Putamen (tissue), 1 donor: ENCODE results near the gene THOP1.
A peak's percentile ranks its signal among the peaks of the same experiment; 100 is the strongest.
"Not testable (repeated sequence)": the region's sequence is repeated elsewhere in the genome, so short reads cannot be mapped to it uniquely, and the experiment has no call there.

ENCODE experiments used
- DNase-seq: peaks from one replicate; pipeline ENCODE4 v3.0.0-alpha.2; 2016; ENCODE audit warnings: low spot score

THOP1 gene

DNA sequence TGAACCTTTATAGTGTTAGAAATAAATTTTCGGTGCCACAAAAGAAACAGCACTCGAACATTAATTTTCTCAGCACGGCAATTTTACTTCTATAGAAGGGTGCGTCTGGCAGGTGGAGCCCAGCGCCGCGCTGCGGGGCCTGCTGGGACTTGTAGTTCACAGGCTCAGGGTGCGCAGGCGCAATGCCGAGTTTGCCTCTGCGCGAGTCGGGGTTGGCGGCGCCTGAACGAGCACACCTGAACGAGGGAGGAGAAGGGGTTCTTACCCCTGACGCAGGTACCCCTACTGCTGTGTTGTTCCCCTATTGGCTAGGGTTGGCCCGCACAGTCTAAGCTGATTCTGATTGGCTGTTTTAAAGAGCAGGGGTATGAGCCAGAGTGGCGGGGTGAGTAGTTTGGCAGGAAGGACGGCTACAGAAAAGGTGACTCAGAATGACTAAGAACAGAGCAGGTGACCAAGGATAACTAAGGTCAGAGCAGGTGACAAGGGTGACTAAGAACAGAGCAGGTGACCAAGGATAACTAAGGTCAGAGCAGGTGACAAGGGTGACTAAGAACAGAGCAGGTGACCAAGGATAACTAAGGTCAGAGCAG is 32.0 kb downstream of the THOP1 start:
- not testable (repeated sequence) for DNase-seq

GRCh38 chr19:2819540-2820111 is 34.3 kb downstream of the THOP1 start, which contains the start of gene ZNF554:
TSS of gene ZNF554 (plus strand) at chr19:2819868. CDS start at chr19:2820072, 204 bp downstream.
- DNase-seq, result peak; percentile 92

GRCh38 chr19:2820112-2820702 is 34.9 kb downstream of the THOP1 start:
- DNase-seq, result no peak

DNA sequence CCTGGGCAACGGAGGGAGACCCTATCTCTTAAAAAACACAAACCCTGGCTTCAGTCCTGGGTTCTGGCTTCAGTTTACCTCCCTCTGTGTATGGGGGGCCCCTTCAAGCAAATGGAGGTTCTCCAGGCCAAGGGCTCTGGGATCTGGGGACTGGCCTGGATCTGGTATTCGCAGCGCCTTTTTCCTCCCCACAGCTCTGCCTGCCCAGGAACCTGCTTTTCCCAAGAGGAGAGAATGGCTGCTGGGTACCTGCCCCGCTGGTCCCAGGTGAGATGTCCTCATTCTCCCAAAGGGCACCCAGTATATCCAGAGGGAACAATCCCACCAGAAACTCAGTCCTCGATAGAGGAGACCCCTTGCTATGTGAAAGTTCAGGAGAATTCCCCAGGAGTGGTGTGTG is 37.5 kb downstream of the THOP1 start:
- no peak for DNase-seq

DNA sequence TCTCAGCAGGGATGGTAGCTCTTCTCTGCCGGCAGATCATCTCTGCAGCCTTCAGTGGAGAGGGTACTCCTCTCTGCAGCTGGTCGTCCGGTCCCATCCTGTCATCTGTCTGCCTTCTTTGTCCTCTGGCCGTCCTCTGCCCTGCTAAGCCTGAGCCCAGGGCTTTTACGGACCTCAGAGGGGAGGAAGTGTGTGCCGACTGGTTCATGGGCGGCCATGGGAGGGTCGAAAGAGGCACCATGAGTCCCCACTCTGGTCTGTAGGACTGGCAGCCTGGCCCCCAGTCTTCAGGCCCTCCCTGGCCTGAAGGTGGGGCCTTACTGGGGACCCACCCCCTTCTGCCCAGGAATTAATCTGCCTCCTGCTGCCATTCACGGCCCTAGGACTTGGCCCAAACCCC is 38.3 kb downstream of the THOP1 start:
- DNase-seq, result no peak

DNA sequence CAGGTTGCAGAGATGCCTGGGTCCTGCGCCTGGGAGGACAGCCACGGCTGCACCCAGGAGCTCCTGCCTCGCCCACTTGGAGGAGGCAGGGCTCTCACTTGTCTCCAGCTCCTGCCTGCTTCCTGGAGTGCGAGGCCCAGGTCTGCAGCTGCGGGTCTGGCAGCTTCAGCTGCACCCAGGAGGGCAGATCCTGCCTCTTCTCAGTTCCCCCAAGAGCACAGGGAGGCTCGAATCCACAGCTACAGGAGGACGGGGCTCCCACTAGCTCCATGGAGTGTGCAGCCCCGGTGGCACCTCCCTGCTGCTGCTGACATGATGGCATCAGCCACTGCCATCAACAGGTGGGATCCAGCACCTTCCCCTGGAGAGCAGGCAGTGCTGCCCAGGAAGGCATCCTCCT is 38.8 kb downstream of the THOP1 start:
- no peak for DNase-seq

DNA sequence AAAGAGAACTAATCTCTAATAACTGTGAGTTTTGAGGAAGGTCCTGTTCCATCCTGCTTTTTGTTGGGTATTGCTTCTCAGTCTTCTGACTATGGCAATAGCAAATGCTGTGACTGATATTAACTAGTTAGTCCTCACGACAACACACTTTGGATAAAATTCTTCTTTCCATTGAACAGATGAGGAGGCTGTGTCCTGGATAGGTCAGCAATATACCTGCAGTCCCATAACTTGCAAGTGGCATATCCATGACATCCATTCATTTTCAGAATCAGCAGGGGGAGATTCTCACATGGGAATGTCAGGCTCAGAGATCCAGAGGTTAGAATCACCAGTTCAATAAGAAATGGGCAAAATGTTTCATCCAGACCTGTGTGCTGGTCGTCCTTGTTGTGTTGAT is 41.7 kb downstream of the THOP1 start:
- no peak for DNase-seq

- DNase-seq, result no peak
Observed at GRCh38 chr19:2827840-2828489, 42.7 kb downstream of the THOP1 start.

DNA sequence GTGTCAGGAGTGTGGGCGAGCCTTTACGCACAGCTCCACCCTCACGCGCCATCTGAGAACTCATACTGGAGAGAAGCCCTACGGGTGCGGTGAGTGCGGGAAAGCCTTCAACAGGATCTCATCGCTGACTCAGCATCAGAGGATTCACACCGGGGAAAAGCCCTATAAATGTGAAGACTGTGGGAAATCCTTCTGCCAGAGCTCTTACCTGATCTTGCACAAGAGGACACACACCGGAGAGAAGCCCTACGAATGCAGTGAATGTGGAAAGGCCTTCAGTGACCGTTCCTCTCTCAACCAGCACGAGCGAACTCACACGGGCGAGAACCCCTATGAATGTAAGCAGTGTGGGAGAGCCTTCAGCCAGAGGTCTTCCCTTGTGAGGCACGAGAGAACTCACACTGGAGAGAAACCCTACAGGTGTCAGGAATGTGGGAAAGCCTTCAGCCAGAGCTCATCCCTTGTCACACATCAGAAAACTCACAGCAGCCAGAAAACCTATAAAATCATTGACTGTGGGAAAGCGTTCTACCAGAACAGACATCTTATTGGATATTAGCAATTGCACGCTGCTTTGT is 49.1 kb downstream of the THOP1 start:
- no peak for DNase-seq

GRCh38 chr19:2837430-2837829 is 52.1 kb downstream of the THOP1 start:
- no peak for DNase-seq

- DNase-seq, result peak; percentile 99
Observed at GRCh38 chr19:2840794-2841791, 55.8 kb downstream of the THOP1 start, which contains the start of gene ZNF555. TSS of gene ZNF555 (plus strand) at chr19:2841475. CDS start at chr19:2841573, 98 bp downstream.

GRCh38 chr19:2841855-2842574 is 56.7 kb downstream of the THOP1 start:
- no peak for DNase-seq

- DNase-seq, result no peak
Observed at GRCh38 chr19:2845107-2845506, 59.8 kb downstream of the THOP1 start.

DNA sequence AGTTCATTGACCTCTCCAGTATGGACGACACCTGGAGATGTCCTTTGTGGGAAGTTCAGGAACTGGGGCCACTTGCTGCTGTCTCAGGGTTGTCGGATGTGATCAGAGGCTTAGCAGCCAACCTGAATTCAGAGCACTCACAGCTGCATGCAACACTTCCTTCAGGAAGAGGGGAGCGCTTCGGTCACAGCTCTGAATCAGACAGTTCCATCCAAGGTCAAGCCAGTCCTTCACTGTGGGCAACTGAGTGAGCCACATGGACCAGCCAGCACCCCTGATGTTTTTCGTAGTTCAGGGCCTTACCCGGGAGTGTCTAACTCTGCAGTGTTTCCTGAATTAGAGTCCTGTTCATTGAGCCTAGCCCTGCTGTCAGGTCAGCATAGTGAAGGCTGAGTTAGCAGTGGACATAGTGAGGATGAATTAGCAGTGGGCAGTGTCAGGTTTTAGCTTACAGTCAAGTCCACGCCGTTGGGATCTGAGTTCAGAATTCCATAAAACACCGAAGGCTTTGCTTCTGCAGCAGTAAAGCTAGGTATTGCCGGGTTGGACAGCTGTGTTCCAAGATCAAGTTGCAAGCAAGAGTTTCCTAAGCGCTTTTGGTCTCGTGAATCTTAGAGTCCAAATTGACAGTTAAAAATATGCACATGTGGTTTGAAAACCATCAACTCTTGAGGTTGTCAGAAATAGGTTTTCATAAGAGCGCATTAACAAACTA is 61.0 kb downstream of the THOP1 start:
- no peak for DNase-seq

- no peak for DNase-seq
Observed at GRCh38 chr19:2847507-2847906, 62.2 kb downstream of the THOP1 start.

DNA sequence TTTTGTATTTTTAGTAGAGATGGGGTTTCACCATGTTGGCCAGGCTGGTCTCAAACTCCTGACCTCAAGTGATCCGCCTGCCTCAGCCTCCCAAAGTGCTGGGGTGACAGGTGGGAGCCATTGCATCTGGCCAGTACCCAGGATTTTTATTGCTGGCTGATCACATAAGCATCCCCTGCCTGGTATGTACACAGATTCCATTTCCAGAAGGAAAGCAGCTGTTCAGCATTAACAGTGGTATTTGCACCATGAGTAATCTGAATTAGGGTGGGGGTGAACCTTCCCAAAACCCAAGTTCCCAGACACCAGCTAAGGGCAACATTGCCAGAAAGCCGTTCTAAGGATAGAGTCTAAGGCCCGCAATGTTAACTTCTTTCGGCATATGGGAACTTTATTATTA is 63.3 kb downstream of the THOP1 start:
- no peak for DNase-seq

GRCh38 chr19:2850256-2850925 is 65.1 kb downstream of the THOP1 start:
- no peak for DNase-seq

DNA sequence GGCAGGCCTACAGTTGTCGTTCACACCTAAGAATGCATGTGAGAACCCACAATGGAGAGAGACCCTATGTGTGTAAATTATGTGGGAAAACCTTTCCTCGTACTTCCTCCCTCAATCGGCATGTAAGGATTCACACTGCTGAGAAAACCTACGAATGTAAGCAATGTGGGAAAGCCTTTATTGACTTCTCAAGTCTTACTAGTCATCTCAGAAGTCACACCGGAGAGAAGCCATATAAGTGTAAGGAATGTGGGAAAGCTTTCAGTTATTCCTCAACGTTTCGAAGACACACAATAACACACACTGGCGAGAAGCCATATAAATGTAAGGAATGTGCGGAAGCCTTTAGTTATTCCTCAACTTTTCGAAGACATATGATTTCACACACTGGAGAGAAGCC is 67.3 kb downstream of the THOP1 start:
- no peak for DNase-seq

DNA sequence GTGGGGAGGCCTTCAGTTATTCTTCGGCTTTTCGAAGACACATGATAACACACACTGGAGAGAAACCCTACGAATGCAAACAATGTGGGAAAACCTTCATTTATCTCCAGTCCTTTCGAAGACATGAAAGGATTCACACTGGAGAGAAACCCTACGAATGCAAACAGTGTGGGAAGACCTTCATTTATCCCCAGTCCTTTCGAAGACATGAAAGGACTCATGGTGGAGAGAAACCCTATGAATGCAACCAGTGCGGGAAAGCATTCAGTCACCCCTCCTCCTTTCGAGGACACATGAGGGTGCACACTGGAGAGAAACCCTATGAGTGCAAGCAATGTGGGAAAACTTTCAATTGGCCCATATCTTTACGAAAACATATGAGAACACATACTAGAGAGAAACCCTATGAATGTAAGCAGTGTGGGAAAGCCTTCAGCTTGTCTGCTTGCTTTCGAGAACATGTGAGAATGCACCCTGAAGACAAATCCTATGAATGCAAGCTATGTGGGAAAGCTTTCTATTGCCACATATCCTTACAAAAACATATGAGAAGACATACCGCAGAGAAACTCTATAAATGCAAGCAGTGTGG is 67.8 kb downstream of the THOP1 start:
- DNase-seq, result no peak
